ENCODE data around the gene FAM199X.
A peak's percentile ranks its signal among the peaks of the same experiment; 100 is the strongest.

The FAM199X gene

DNA sequence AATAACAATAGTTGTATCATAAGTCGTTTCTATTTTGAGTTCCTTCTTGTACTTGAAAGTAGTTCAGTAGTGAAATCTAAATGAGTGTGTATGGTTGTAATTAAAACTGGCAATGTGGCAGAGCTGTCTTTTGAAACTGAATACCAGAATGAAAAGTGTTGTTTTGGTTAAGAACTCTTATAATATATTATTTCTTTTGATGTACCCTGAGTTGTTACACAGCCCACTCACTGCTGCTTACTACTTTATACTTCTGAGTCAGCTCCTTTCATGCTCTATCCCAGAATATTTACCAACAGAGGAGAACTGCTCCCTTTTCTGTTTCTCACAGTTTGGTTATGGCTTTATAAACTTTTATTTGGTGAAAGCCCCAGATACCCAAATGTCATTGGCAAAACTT, 28.8 kb downstream of the FAM199X start:
- H3K9me3 ChIP-seq (ENCODE audit: insufficient read depth, low read length, severe bottlenecking) = no peaks in the 10 kb centered on the region
- no peak overlapping the region for H3K9ac ChIP-seq (ENCODE audit: low read depth, low read length)
- no peaks in the 10 kb centered on the region for H4K20me1 ChIP-seq (ENCODE audit: insufficient read depth, low read length)
- H3K4me1 ChIP-seq (ENCODE audit: insufficient read depth, low read length) = no peaks in the 10 kb centered on the region
- ATAC-seq (ENCODE audit: insufficient read depth, low read depth) (no peak), DNase-seq (no peak)
- H3K36me3 ChIP-seq (ENCODE audit: insufficient read depth, low read length) = peaks cover 17% of the 10 kb centered on the region; the same call in 1 of the 2 replicates
- H2AFZ ChIP-seq (ENCODE audit: low read depth, low read length) = no peak overlapping the region
- no peak overlapping the region for H3K4me2 ChIP-seq (ENCODE audit: insufficient read depth, low read length)
- H3K27me3 ChIP-seq (ENCODE audit: insufficient read depth, low read length, poor library complexity) = no peaks in the 10 kb centered on the region
- H3K4me3 ChIP-seq (ENCODE audit: low read depth in 1 of 2, low read length in 2 of 2) = no peak overlapping the region
- H3K79me2 ChIP-seq (ENCODE audit: insufficient read depth, low read length) = no peaks in the 10 kb centered on the region
- no peak overlapping the region for H3K27ac ChIP-seq (ENCODE audit: low read length)
- TF ChIP-seq EZH2 (IDR thresholded peaks at IDR 0.05; ENCODE audit: borderline replicate concordance, low read depth, low read length, severe bottlenecking) = no peak
- TF ChIP-seq, protein P1, sequence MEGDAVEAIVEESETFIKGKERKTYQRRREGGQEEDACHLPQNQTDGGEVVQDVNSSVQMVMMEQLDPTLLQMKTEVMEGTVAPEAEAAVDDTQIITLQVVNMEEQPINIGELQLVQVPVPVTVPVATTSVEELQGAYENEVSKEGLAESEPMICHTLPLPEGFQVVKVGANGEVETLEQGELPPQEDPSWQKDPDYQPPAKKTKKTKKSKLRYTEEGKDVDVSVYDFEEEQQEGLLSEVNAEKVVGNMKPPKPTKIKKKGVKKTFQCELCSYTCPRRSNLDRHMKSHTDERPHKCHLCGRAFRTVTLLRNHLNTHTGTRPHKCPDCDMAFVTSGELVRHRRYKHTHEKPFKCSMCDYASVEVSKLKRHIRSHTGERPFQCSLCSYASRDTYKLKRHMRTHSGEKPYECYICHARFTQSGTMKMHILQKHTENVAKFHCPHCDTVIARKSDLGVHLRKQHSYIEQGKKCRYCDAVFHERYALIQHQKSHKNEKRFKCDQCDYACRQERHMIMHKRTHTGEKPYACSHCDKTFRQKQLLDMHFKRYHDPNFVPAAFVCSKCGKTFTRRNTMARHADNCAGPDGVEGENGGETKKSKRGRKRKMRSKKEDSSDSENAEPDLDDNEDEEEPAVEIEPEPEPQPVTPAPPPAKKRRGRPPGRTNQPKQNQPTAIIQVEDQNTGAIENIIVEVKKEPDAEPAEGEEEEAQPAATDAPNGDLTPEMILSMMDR (IDR thresholded peaks at IDR 0.05; ENCODE audit: borderline replicate concordance, extremely low read depth, low read length, poor library complexity, severe bottlenecking) = no peak

DNA sequence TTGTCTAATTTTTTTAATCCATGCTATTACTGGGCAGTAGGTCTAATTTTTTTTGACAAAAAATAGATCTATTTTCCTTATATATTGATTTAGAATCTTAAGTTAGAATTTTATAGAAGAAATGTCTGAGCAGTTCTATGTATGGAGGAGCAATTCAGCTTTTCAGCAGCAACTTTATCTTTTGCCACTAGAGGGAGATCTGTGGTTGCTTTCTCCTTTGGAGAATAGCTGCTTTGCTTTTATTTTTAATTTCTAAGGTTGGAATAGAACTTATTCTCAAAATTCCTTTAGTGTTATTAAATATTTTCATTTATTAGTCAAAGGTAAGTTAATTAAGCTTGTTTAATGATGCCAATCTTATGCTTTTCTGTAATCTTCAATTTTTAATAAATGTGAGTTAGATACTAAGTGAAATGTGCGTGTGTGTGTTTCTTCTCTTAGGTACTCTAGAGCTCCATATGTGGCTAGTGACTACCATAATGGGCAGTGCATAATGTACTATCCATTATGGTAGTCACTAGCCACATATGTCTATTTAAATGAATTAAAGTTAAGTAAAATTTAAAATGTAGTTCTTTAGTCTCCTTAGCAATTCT, 29.3 kb downstream of the FAM199X start:
- TF ChIP-seq, protein P1 (IDR thresholded peaks at IDR 0.05; ENCODE audit: borderline replicate concordance, extremely low read depth, low read length, poor library complexity, severe bottlenecking) = peak; percentile 65
- TF ChIP-seq EZH2 (IDR thresholded peaks at IDR 0.05; ENCODE audit: borderline replicate concordance, low read depth, low read length, severe bottlenecking) = no peak
- peak; percentile 5 for DNase-seq
- H4K20me1 ChIP-seq (ENCODE audit: insufficient read depth, low read length) = no peaks in the 10 kb centered on the region
- peak; percentile 62 for ATAC-seq (ENCODE audit: insufficient read depth, low read depth)
- no peak overlapping the region for H3K4me3 ChIP-seq (ENCODE audit: low read depth in 1 of 2, low read length in 2 of 2)
- H3K4me2 ChIP-seq (ENCODE audit: insufficient read depth, low read length) = no peak overlapping the region
- no peaks in the 10 kb centered on the region for H3K79me2 ChIP-seq (ENCODE audit: insufficient read depth, low read length)
- no peaks in the 10 kb centered on the region for H3K27me3 ChIP-seq (ENCODE audit: insufficient read depth, low read length, poor library complexity)
- no peak overlapping the region for H3K27ac ChIP-seq (ENCODE audit: low read length)
- H3K36me3 ChIP-seq (ENCODE audit: insufficient read depth, low read length) = peaks cover 17% of the 10 kb centered on the region; the same call in 1 of the 2 replicates
- H3K4me1 ChIP-seq (ENCODE audit: insufficient read depth, low read length) = no peaks in the 10 kb centered on the region
- H3K9ac ChIP-seq (ENCODE audit: low read depth, low read length) = no peak overlapping the region
- no peak overlapping the region for H2AFZ ChIP-seq (ENCODE audit: low read depth, low read length)
- no peaks in the 10 kb centered on the region for H3K9me3 ChIP-seq (ENCODE audit: insufficient read depth, low read length, severe bottlenecking)

DNA sequence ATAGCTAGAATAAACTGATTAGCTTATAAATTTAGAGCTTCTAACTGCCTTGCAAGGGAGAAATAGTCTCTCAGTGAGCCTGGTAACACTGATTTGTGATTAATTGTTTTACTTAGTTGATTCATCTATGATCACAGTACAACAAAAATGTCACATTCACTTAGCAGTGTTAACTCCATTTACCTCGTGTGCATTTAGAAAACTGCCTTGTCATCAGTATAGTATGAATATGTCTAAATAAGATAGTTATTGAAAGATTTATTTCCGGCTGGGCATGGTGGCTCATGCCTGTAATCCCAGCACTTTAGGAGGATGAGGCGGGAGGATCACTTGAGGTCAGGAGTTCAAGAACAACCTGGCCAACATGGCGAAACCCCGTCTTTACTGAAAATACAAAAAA, 39.3 kb downstream of the FAM199X start:
- no peak overlapping the region for H3K4me2 ChIP-seq (ENCODE audit: insufficient read depth, low read length)
- H3K27me3 ChIP-seq (ENCODE audit: insufficient read depth, low read length, poor library complexity) = no peaks in the 10 kb centered on the region
- H3K9ac ChIP-seq (ENCODE audit: low read depth, low read length) = no peak overlapping the region
- DNase-seq = no peak
- H2AFZ ChIP-seq (ENCODE audit: low read depth, low read length) = no peak overlapping the region
- no peaks in the 10 kb centered on the region for H4K20me1 ChIP-seq (ENCODE audit: insufficient read depth, low read length)
- H3K9me3 ChIP-seq (ENCODE audit: insufficient read depth, low read length, severe bottlenecking) = no peaks in the 10 kb centered on the region
- ATAC-seq (ENCODE audit: insufficient read depth, low read depth) = no peak
- no peaks in the 10 kb centered on the region for H3K79me2 ChIP-seq (ENCODE audit: insufficient read depth, low read length)
- H3K36me3 ChIP-seq (ENCODE audit: insufficient read depth, low read length) = no peaks in the 10 kb centered on the region
- no peak overlapping the region for H3K4me3 ChIP-seq (ENCODE audit: low read depth in 1 of 2, low read length in 2 of 2)
- H3K27ac ChIP-seq (ENCODE audit: low read length) = no peak overlapping the region
- no peak for TF ChIP-seq EZH2 (IDR thresholded peaks at IDR 0.05; ENCODE audit: borderline replicate concordance, low read depth, low read length, severe bottlenecking)
- TF ChIP-seq, protein P1 (IDR thresholded peaks at IDR 0.05; ENCODE audit: borderline replicate concordance, extremely low read depth, low read length, poor library complexity, severe bottlenecking) = no peak
- no peaks in the 10 kb centered on the region for H3K4me1 ChIP-seq (ENCODE audit: insufficient read depth, low read length)
